ENCODE results near the gene DTNB. TPM values are rescaled to one million over a fixed set of nuclear protein-coding genes. Genes with fewer than 3 reads are reported as not detected.

DTNB gene
- total RNA-seq, 4 donors from 2014 or later, result 2.2 to 7.8 (median 3.9) TPM

- H3K9me3 ChIP-seq, result no peaks in the 10 kb centered on the region
- peaks cover 0 to 3% (median 0%) of the 10 kb centered on the region in 4 donors for H3K4me1 ChIP-seq
- H3K27ac ChIP-seq, result no peak overlapping the region
- no peaks in the 10 kb centered on the region for H3K27me3 ChIP-seq
- intact Hi-C loops (cut with DNase I; ENCODE audit: low total_unique reads) (no loop called here), in situ Hi-C loops (cut with MboI; ENCODE audit: low pct_ligation_motif_present in 1 of 4, low pct_unique_long_range_greater_than_20kb in 1 of 4, low sequenced_read_pairs in 3 of 4) (no loop called here)
- TF ChIP-seq POLR2A (IDR thresholded peaks at IDR 0.05) (no peak), EP300 (IDR thresholded peaks at IDR 0.05; ENCODE audit: low read depth) (no peak), POLR2AphosphoS5 (IDR thresholded peaks at IDR 0.05) (no peak)
- TF ChIP-seq, protein P1, sequence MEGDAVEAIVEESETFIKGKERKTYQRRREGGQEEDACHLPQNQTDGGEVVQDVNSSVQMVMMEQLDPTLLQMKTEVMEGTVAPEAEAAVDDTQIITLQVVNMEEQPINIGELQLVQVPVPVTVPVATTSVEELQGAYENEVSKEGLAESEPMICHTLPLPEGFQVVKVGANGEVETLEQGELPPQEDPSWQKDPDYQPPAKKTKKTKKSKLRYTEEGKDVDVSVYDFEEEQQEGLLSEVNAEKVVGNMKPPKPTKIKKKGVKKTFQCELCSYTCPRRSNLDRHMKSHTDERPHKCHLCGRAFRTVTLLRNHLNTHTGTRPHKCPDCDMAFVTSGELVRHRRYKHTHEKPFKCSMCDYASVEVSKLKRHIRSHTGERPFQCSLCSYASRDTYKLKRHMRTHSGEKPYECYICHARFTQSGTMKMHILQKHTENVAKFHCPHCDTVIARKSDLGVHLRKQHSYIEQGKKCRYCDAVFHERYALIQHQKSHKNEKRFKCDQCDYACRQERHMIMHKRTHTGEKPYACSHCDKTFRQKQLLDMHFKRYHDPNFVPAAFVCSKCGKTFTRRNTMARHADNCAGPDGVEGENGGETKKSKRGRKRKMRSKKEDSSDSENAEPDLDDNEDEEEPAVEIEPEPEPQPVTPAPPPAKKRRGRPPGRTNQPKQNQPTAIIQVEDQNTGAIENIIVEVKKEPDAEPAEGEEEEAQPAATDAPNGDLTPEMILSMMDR (IDR thresholded peaks at IDR 0.05), result no peak
- H3K36me3 ChIP-seq, result no peaks in the 10 kb centered on the region
- no peak for DNase-seq
- H3K4me3 ChIP-seq, result no peak overlapping the region
- WGBS, 2 donors (ENCODE audit: low coverage in 1 of 2), result 71 to 86% methylated on average over 3 to 5 of the region's 5 CpGs
These were observed 39.1 kb upstream of the DTNB start for GRCh38 chr2:25712455-25712854.

GRCh38 chr2:25711675-25712354 is 38.4 kb upstream of the DTNB start:
- WGBS, 2 donors (ENCODE audit: low coverage in 1 of 2), result 0 to 32% methylated on average over 1 to 12 of the region's 12 CpGs
- no peaks in the 10 kb centered on the region for H3K36me3 ChIP-seq
- H3K4me1 ChIP-seq, result peaks cover 0 to 3% (median 0%) of the 10 kb centered on the region in 4 donors
- intact Hi-C loops (cut with DNase I; ENCODE audit: low total_unique reads), result no loop called here
- no peak for DNase-seq
- H3K9me3 ChIP-seq, result no peaks in the 10 kb centered on the region
- TF ChIP-seq POLR2A (IDR thresholded peaks at IDR 0.05), result no peak
- TF ChIP-seq EP300 (IDR thresholded peaks at IDR 0.05; ENCODE audit: low read depth), result no peak
- no peak for TF ChIP-seq POLR2AphosphoS5 (IDR thresholded peaks at IDR 0.05)
- TF ChIP-seq, protein P1 (IDR thresholded peaks at IDR 0.05), result no peak
- no peaks in the 10 kb centered on the region for H3K27me3 ChIP-seq
- in situ Hi-C loops (cut with MboI; ENCODE audit: low pct_ligation_motif_present in 1 of 4, low pct_unique_long_range_greater_than_20kb in 1 of 4, low sequenced_read_pairs in 3 of 4), result no loop called here
- H3K4me3 ChIP-seq, result peak overlapping the region in 2 of 4 donors; percentile 10 to 11
- H3K27ac ChIP-seq, result no peak overlapping the region

DNA sequence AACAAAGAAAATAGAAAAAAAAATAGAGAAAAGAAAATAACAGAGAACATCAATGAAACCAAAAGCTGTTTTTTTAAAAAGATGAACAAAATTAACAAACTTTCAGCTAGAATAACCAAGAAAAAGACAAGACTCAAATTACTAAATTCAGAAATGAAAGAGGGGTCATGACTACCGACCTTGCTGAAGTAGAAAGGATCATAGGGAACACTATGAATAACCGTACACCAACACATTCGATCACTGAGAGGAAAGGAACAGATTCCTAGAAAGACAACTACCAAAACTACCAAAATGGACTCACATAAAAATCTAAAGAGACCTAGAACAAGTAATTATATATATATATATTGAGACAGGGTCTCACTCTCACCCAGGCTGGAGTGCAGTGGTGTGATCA is 37.4 kb upstream of the DTNB start:
- Histone ChIP-seq H3K4me3 (no peak overlapping the region), H3K4me1 (peaks cover 0 to 3% (median 0%) of the 10 kb centered on the region in 4 donors), H3K9me3 (no peaks in the 10 kb centered on the region), H3K27ac (no peak overlapping the region), H3K27me3 (no peaks in the 10 kb centered on the region), H3K36me3 (no peaks in the 10 kb centered on the region)
- TF ChIP-seq, protein P1 (IDR thresholded peaks at IDR 0.05), result no peak
- no peak for TF ChIP-seq POLR2AphosphoS5 (IDR thresholded peaks at IDR 0.05)
- TF ChIP-seq POLR2A (IDR thresholded peaks at IDR 0.05), result no peak
- TF ChIP-seq EP300 (IDR thresholded peaks at IDR 0.05; ENCODE audit: low read depth), result no peak
- DNase-seq, result no peak
- in situ Hi-C loops (cut with MboI; ENCODE audit: low pct_ligation_motif_present in 1 of 4, low pct_unique_long_range_greater_than_20kb in 1 of 4, low sequenced_read_pairs in 3 of 4) (no loop called here), intact Hi-C loops (cut with DNase I; ENCODE audit: low total_unique reads) (no loop called here)
- 77 to 86% methylated on average over 3 of the region's 3 CpGs for WGBS, 2 donors (ENCODE audit: low coverage in 1 of 2)

GRCh38 chr2:25709349-25709748 is 36.0 kb upstream of the DTNB start:
- Histone ChIP-seq H3K9me3 (no peaks in the 10 kb centered on the region), H3K4me1 (peaks cover 0 to 3% (median 0%) of the 10 kb centered on the region in 4 donors), H3K4me3 (no peak overlapping the region), H3K27me3 (no peaks in the 10 kb centered on the region), H3K27ac (no peak overlapping the region), H3K36me3 (no peaks in the 10 kb centered on the region)
- in situ Hi-C loops (cut with MboI; ENCODE audit: low pct_ligation_motif_present in 1 of 4, low pct_unique_long_range_greater_than_20kb in 1 of 4, low sequenced_read_pairs in 3 of 4), result no loop called here
- WGBS, 2 donors (ENCODE audit: low coverage in 1 of 2), result 81 to 85% methylated on average over 2 of the region's 2 CpGs
- no peak for TF ChIP-seq EP300 (IDR thresholded peaks at IDR 0.05; ENCODE audit: low read depth)
- TF ChIP-seq, protein P1 (IDR thresholded peaks at IDR 0.05), result no peak
- no peak for TF ChIP-seq POLR2AphosphoS5 (IDR thresholded peaks at IDR 0.05)
- DNase-seq, result no peak
- intact Hi-C loops (cut with DNase I; ENCODE audit: low total_unique reads), result no loop called here
